ENCODE results near the gene FRMPD4. TPM values are rescaled to one million over a fixed set of nuclear protein-coding genes. Genes with fewer than 3 reads are reported as not detected.

Gene FRMPD4
- total RNA-seq, 5 donors from 2014 or later (not counting 1 experiment from before 2014, with no cell fraction given), result not detected

- Histone ChIP-seq H3K4me1 (ENCODE audit: control insufficient read depth in 1 of 2, extremely low read depth in 1 of 2, insufficient read depth in 2 of 2, low read length in 2 of 2) (no peaks in the 10 kb centered on the region), H3K36me3 (ENCODE audit: control insufficient read depth in 2 of 2, extremely low read depth in 1 of 2, insufficient read depth in 1 of 2, low read length in 1 of 2) (no peaks in the 10 kb centered on the region), H3K9me3 (no peaks in the 10 kb centered on the region), H3K27ac (ENCODE audit: low read length) (no peak overlapping the region), H3K27me3 (replicated peaks in 1 of 2; ENCODE audit: control insufficient read depth in 2 of 2, extremely low read depth in 1 of 2, insufficient read depth in 2 of 2, low read length in 1 of 2) (no peaks in the 10 kb centered on the region), H3K4me3 (ENCODE audit: control insufficient read depth in 1 of 2, extremely low read depth in 1 of 2, low read length in 1 of 2) (no peak overlapping the region)
- 70% methylated on average over 4 of the region's 4 CpGs for WGBS (ENCODE audit: insufficient coverage)
- no peak for DNase-seq
- Mint-ChIP-seq H3K4me3 (no peak overlapping the region), H3K36me3 (no peaks in the 10 kb centered on the region), H3K27ac (no peak overlapping the region), H3K9me3 (peaks cover 0 to 11% (median 0%) of the 10 kb centered on the region in 3 donors), H3K27me3 (peaks cover 0 to 10% of the 10 kb centered on the region in 2 donors), H3K4me1 (no peaks in the 10 kb centered on the region)
- ChIA-PET POLR2A (no interaction called here), CTCF (no interaction called here)
- no peak for ATAC-seq (replicated peaks in 1 of 4)
Observed at GRCh38 chrX:12419591-12419990, 281.3 kb downstream of the FRMPD4 start.

GRCh38 chrX:12421918-12422317, 283.6 kb downstream of the FRMPD4 start:
- no peaks in the 10 kb centered on the region for H3K36me3 ChIP-seq (ENCODE audit: control insufficient read depth in 2 of 2, extremely low read depth in 1 of 2, insufficient read depth in 1 of 2, low read length in 1 of 2)
- no peaks in the 10 kb centered on the region for H3K4me1 Mint-ChIP-seq
- no peak overlapping the region for H3K4me3 Mint-ChIP-seq
- H3K27me3 ChIP-seq (replicated peaks in 1 of 2; ENCODE audit: control insufficient read depth in 2 of 2, extremely low read depth in 1 of 2, insufficient read depth in 2 of 2, low read length in 1 of 2), result no peaks in the 10 kb centered on the region
- H3K27ac Mint-ChIP-seq, result no peak overlapping the region
- peaks cover 0 to 11% (median 0%) of the 10 kb centered on the region in 3 donors for H3K9me3 Mint-ChIP-seq
- CTCF ChIA-PET, result interaction anchor here in 1 of 2 donors (0.6 kb wide), 1 partner anchor 113 kb away, joined by 5 read pairs; no protein-coding TSS in a partner anchor
- no peaks in the 10 kb centered on the region for H3K36me3 Mint-ChIP-seq
- no peaks in the 10 kb centered on the region for H3K4me1 ChIP-seq (ENCODE audit: control insufficient read depth in 1 of 2, extremely low read depth in 1 of 2, insufficient read depth in 2 of 2, low read length in 2 of 2)
- H3K27ac ChIP-seq (ENCODE audit: low read length), result no peak overlapping the region
- no peak overlapping the region for H3K4me3 ChIP-seq (ENCODE audit: control insufficient read depth in 1 of 2, extremely low read depth in 1 of 2, low read length in 1 of 2)
- ATAC-seq (replicated peaks in 1 of 4), result no peak
- H3K27me3 Mint-ChIP-seq, result peaks cover 0 to 10% of the 10 kb centered on the region in 2 donors
- POLR2A ChIA-PET, result no interaction called here
- WGBS (ENCODE audit: insufficient coverage), result no CpG with 5 or more reads among the region's 5 CpGs
- DNase-seq, result no peak
- H3K9me3 ChIP-seq, result no peaks in the 10 kb centered on the region

GRCh38 chrX:12423346-12423745, 285.1 kb downstream of the FRMPD4 start:
- Mint-ChIP-seq H3K9me3 (peaks cover 0 to 11% (median 0%) of the 10 kb centered on the region in 3 donors), H3K4me3 (no peak overlapping the region), H3K4me1 (no peaks in the 10 kb centered on the region), H3K27me3 (peaks cover 0 to 10% of the 10 kb centered on the region in 2 donors), H3K27ac (no peak overlapping the region), H3K36me3 (no peaks in the 10 kb centered on the region)
- no CpG with 5 or more reads among the region's 1 CpG for WGBS (ENCODE audit: insufficient coverage)
- DNase-seq (no peak), ATAC-seq (replicated peaks in 1 of 4) (no peak)
- CTCF ChIA-PET, result no interaction called here
- no peaks in the 10 kb centered on the region for H3K27me3 ChIP-seq (replicated peaks in 1 of 2; ENCODE audit: control insufficient read depth in 2 of 2, extremely low read depth in 1 of 2, insufficient read depth in 2 of 2, low read length in 1 of 2)
- H3K4me3 ChIP-seq (ENCODE audit: control insufficient read depth in 1 of 2, extremely low read depth in 1 of 2, low read length in 1 of 2), result no peak overlapping the region
- no peak overlapping the region for H3K27ac ChIP-seq (ENCODE audit: low read length)
- POLR2A ChIA-PET, result no interaction called here
- H3K4me1 ChIP-seq (ENCODE audit: control insufficient read depth in 1 of 2, extremely low read depth in 1 of 2, insufficient read depth in 2 of 2, low read length in 2 of 2), result no peaks in the 10 kb centered on the region
- H3K9me3 ChIP-seq, result no peaks in the 10 kb centered on the region
- H3K36me3 ChIP-seq (ENCODE audit: control insufficient read depth in 2 of 2, extremely low read depth in 1 of 2, insufficient read depth in 1 of 2, low read length in 1 of 2), result no peaks in the 10 kb centered on the region

- no peaks in the 10 kb centered on the region for H3K27me3 ChIP-seq (replicated peaks in 1 of 2; ENCODE audit: control insufficient read depth in 2 of 2, extremely low read depth in 1 of 2, insufficient read depth in 2 of 2, low read length in 1 of 2)
- no peaks in the 10 kb centered on the region for H3K36me3 ChIP-seq (ENCODE audit: control insufficient read depth in 2 of 2, extremely low read depth in 1 of 2, insufficient read depth in 1 of 2, low read length in 1 of 2)
- Mint-ChIP-seq H3K27me3 (peaks cover 0 to 7% of the 10 kb centered on the region in 2 donors), H3K36me3 (no peaks in the 10 kb centered on the region), H3K9me3 (peaks cover 0 to 3% (median 0%) of the 10 kb centered on the region in 3 donors), H3K4me1 (no peaks in the 10 kb centered on the region), H3K27ac (no peak overlapping the region), H3K4me3 (no peak overlapping the region)
- CTCF ChIA-PET, result no interaction called here
- POLR2A ChIA-PET, result no interaction called here
- H3K4me3 ChIP-seq (ENCODE audit: control insufficient read depth in 1 of 2, extremely low read depth in 1 of 2, low read length in 1 of 2), result no peak overlapping the region
- H3K9me3 ChIP-seq, result no peaks in the 10 kb centered on the region
- DNase-seq (no peak), ATAC-seq (replicated peaks in 1 of 4) (no peak)
- H3K27ac ChIP-seq (ENCODE audit: low read length), result no peak overlapping the region
- no peaks in the 10 kb centered on the region for H3K4me1 ChIP-seq (ENCODE audit: control insufficient read depth in 1 of 2, extremely low read depth in 1 of 2, insufficient read depth in 2 of 2, low read length in 2 of 2)
- WGBS (ENCODE audit: insufficient coverage), result no CpG with 5 or more reads among the region's 4 CpGs
Observed at GRCh38 chrX:12425496-12425895, 287.2 kb downstream of the FRMPD4 start.

GRCh38 chrX:12426420-12426819, 288.1 kb downstream of the FRMPD4 start:
- no peaks in the 10 kb centered on the region for H3K9me3 ChIP-seq
- Mint-ChIP-seq H3K9me3 (no peaks in the 10 kb centered on the region), H3K4me1 (no peaks in the 10 kb centered on the region), H3K4me3 (no peak overlapping the region), H3K27ac (no peak overlapping the region), H3K27me3 (peaks cover 0 to 3% of the 10 kb centered on the region in 2 donors), H3K36me3 (no peaks in the 10 kb centered on the region)
- no peak for DNase-seq
- H3K4me1 ChIP-seq (ENCODE audit: control insufficient read depth in 1 of 2, extremely low read depth in 1 of 2, insufficient read depth in 2 of 2, low read length in 2 of 2), result no peaks in the 10 kb centered on the region
- WGBS (ENCODE audit: insufficient coverage), result no CpG with 5 or more reads among the region's 2 CpGs
- no peak overlapping the region for H3K27ac ChIP-seq (ENCODE audit: low read length)
- ChIA-PET POLR2A (no interaction called here), CTCF (no interaction called here)
- ATAC-seq (replicated peaks in 1 of 4), result no peak
- no peaks in the 10 kb centered on the region for H3K36me3 ChIP-seq (ENCODE audit: control insufficient read depth in 2 of 2, extremely low read depth in 1 of 2, insufficient read depth in 1 of 2, low read length in 1 of 2)
- H3K27me3 ChIP-seq (replicated peaks in 1 of 2; ENCODE audit: control insufficient read depth in 2 of 2, extremely low read depth in 1 of 2, insufficient read depth in 2 of 2, low read length in 1 of 2), result no peaks in the 10 kb centered on the region
- H3K4me3 ChIP-seq (ENCODE audit: control insufficient read depth in 1 of 2, extremely low read depth in 1 of 2, low read length in 1 of 2), result no peak overlapping the region

- no peak for ATAC-seq (replicated peaks in 1 of 4)
- H3K4me1 Mint-ChIP-seq, result no peaks in the 10 kb centered on the region
- H3K27ac ChIP-seq (ENCODE audit: low read length), result no peak overlapping the region
- H3K4me3 Mint-ChIP-seq, result no peak overlapping the region
- no peaks in the 10 kb centered on the region for H3K9me3 Mint-ChIP-seq
- H3K27ac Mint-ChIP-seq, result no peak overlapping the region
- no peaks in the 10 kb centered on the region for H3K27me3 ChIP-seq (replicated peaks in 1 of 2; ENCODE audit: control insufficient read depth in 2 of 2, extremely low read depth in 1 of 2, insufficient read depth in 2 of 2, low read length in 1 of 2)
- H3K36me3 ChIP-seq (ENCODE audit: control insufficient read depth in 2 of 2, extremely low read depth in 1 of 2, insufficient read depth in 1 of 2, low read length in 1 of 2), result no peaks in the 10 kb centered on the region
- no peak overlapping the region for H3K4me3 ChIP-seq (ENCODE audit: control insufficient read depth in 1 of 2, extremely low read depth in 1 of 2, low read length in 1 of 2)
- H3K4me1 ChIP-seq (ENCODE audit: control insufficient read depth in 1 of 2, extremely low read depth in 1 of 2, insufficient read depth in 2 of 2, low read length in 2 of 2), result no peaks in the 10 kb centered on the region
- no peaks in the 10 kb centered on the region for H3K9me3 ChIP-seq
- ChIA-PET POLR2A (no interaction called here), CTCF (no interaction called here)
- no CpG with 5 or more reads among the region's 1 CpG for WGBS (ENCODE audit: insufficient coverage)
- H3K27me3 Mint-ChIP-seq, result peaks cover 0 to 5% of the 10 kb centered on the region in 2 donors
- H3K36me3 Mint-ChIP-seq, result no peaks in the 10 kb centered on the region
- DNase-seq, result no peak
Observed at GRCh38 chrX:12434493-12434892, 296.2 kb downstream of the FRMPD4 start.

- no CpG with 5 or more reads among the region's 7 CpGs for WGBS (ENCODE audit: insufficient coverage)
- POLR2A ChIA-PET, result no interaction called here
- Mint-ChIP-seq H3K4me1 (no peaks in the 10 kb centered on the region), H3K36me3 (no peaks in the 10 kb centered on the region), H3K9me3 (peaks cover 0 to 2% (median 0%) of the 10 kb centered on the region in 3 donors), H3K27ac (no peak overlapping the region), H3K4me3 (no peak overlapping the region), H3K27me3 (peaks cover 0 to 15% of the 10 kb centered on the region in 2 donors)
- H3K27me3 ChIP-seq (replicated peaks in 1 of 2; ENCODE audit: control insufficient read depth in 2 of 2, extremely low read depth in 1 of 2, insufficient read depth in 2 of 2, low read length in 1 of 2), result no peaks in the 10 kb centered on the region
- CTCF ChIA-PET, result no interaction called here
- H3K9me3 ChIP-seq, result no peaks in the 10 kb centered on the region
- DNase-seq (no peak), ATAC-seq (replicated peaks in 1 of 4) (no peak)
- no peaks in the 10 kb centered on the region for H3K4me1 ChIP-seq (ENCODE audit: control insufficient read depth in 1 of 2, extremely low read depth in 1 of 2, insufficient read depth in 2 of 2, low read length in 2 of 2)
- no peak overlapping the region for H3K27ac ChIP-seq (ENCODE audit: low read length)
- no peaks in the 10 kb centered on the region for H3K36me3 ChIP-seq (ENCODE audit: control insufficient read depth in 2 of 2, extremely low read depth in 1 of 2, insufficient read depth in 1 of 2, low read length in 1 of 2)
- H3K4me3 ChIP-seq (ENCODE audit: control insufficient read depth in 1 of 2, extremely low read depth in 1 of 2, low read length in 1 of 2), result no peak overlapping the region
Observed at GRCh38 chrX:12439416-12439815, 301.1 kb downstream of the FRMPD4 start.
